HEK293T (cell line): ENCODE data around the gene ANKRD12.

Source experiments
- CTCF ChIA-PET: fragments of 350-600 bp; formaldehyde crosslinking; extraction: SDS; loops from one replicate; lab custom pipeline; 2021; ENCODE audit warnings: antibody characterized with exemption, inconsistent platforms; lab: Yijun Ruan, JAX
- POLR2A ChIA-PET: fragments of 350-600 bp; formaldehyde crosslinking; extraction: SDS; loops from one replicate; lab custom pipeline; 2020; ENCODE audit warnings: antibody characterized with exemption, inconsistent platforms; lab: Yijun Ruan, JAX
- DNase-seq: peaks from one replicate; pipeline ENCODE4 v3.0.0; 2012; ENCODE audit warnings: mixed read lengths; ENCODE audit errors: extremely low spot score
- ARNT ChIP-seq: fragments of 450-650 bp; IDR thresholded peaks from 2 replicates; pipeline ENCODE4 v1.6.1; 2017; ENCODE audit warnings: mild to moderate bottlenecking
- BHLHE40 ChIP-seq: fragments of 450-650 bp; IDR thresholded peaks from 2 replicates; pipeline ENCODE4 v1.6.1; 2016; ENCODE audit warnings: mild to moderate bottlenecking, moderate library complexity, borderline replicate concordance
- CTBP1 ChIP-seq: fragments of 450-650 bp; IDR thresholded peaks from 2 replicates; pipeline ENCODE4 v1.6.1; 2016; ENCODE audit warnings: borderline replicate concordance
- ELF4 ChIP-seq: fragments of 450-650 bp; IDR thresholded peaks from 2 replicates; pipeline ENCODE4 v1.6.1; 2017; ENCODE audit warnings: antibody characterized with exemption
- FOXA1 ChIP-seq: fragments of 450-650 bp; IDR thresholded peaks from 2 replicates; pipeline ENCODE4 v1.6.1; 2016; ENCODE audit warnings: mild to moderate bottlenecking
- FOXK2 ChIP-seq: fragments of 450-650 bp; IDR thresholded peaks from 2 replicates; pipeline ENCODE4 v1.6.1; 2016; ENCODE audit warnings: mild to moderate bottlenecking
- FOXM1 ChIP-seq: fragments of 450-650 bp; IDR thresholded peaks from 2 replicates; pipeline ENCODE4 v1.6.1; 2017; ENCODE audit warnings: mild to moderate bottlenecking, borderline replicate concordance
- HDGF ChIP-seq: fragments of 450-650 bp; IDR thresholded peaks from 2 replicates; pipeline ENCODE4 v1.6.1; 2017; ENCODE audit warnings: antibody characterized with exemption, borderline replicate concordance
- L3MBTL2 ChIP-seq: fragments of 450-650 bp; conservative IDR thresholded peaks from 2 replicates; pipeline ENCODE4 v1.6.1; 2016; ENCODE audit warnings: mild to moderate bottlenecking
- LEF1 ChIP-seq: fragments of 450-650 bp; IDR thresholded peaks from 2 replicates; pipeline ENCODE4 v1.6.1; 2017; ENCODE audit warnings: mild to moderate bottlenecking, borderline replicate concordance
- NFRKB ChIP-seq: fragments of 450-650 bp; IDR thresholded peaks from 2 replicates; pipeline ENCODE4 v1.6.1; 2016; ENCODE audit warnings: mild to moderate bottlenecking, moderate library complexity
- PKNOX1 ChIP-seq: fragments of 450-650 bp; IDR thresholded peaks from 2 replicates; pipeline ENCODE4 v1.6.1; 2016
- SP1 ChIP-seq: fragments of 450-650 bp; IDR thresholded peaks from 2 replicates; pipeline ENCODE4 v1.6.1; 2017
- SUZ12 ChIP-seq: fragments of 450-650 bp; IDR thresholded peaks from 2 replicates; pipeline ENCODE4 v1.6.1; 2016; ENCODE audit warnings: mild to moderate bottlenecking
- TARDBP ChIP-seq: fragments of 450-650 bp; IDR thresholded peaks from 2 replicates; pipeline ENCODE4 v1.6.1; 2016
- ZNF384 ChIP-seq: fragments of 450-650 bp; IDR thresholded peaks from 2 replicates; pipeline ENCODE4 v1.6.1; 2016

Gene ANKRD12

DNA sequence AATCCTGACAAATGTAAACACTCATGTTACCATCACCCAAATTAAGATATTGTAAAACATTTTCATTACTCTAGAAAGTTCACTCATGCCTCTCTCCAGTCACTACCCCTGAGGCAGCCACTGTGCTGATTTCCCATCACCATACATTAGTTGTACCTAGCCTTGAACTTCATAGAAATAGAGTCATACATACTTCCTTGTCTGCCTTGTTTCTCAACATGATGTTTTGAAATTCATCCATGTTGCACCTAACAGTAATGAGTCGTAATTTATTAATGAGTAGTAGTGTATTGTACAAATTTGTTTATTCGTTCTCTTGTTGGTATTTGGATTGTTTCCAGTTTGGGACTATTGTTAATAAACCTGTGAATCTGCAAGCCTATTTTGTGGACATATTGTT lies 149.0 kb downstream of the ANKRD12 start:
- CTCF ChIA-PET: no interaction called here
- TF ChIP-seq LEF1 (no peak), ZNF384 (no peak), FOXM1 (no peak), TARDBP (no peak), CTBP1 (no peak), FOXA1 (no peak), PKNOX1 (no peak), FOXK2 (no peak), ELF4 (no peak), SP1 (no peak), HDGF (no peak), L3MBTL2 (no peak), NFRKB (no peak)
- POLR2A ChIA-PET: no interaction called here
- no peak for DNase-seq

DNA sequence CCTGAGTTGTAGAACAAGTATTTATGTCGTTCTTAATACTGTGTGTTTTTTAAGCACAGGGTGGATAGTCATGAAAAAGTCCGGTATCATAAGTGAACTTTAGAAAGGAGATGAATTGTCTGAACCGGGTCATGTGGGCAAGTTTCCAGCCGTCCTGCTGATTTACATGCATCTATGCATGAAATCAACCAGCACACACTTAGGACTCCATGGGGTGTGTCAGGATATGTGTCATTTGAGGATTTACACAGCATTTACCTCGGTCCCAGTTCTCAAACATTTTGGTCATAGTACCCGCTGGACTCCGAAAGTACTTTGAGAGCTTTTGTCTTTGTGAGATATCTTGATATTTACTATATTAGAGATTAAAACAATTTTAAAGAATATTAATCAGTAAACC lies 150.5 kb downstream of the ANKRD12 start:
- peak; percentile 9 for DNase-seq
- CTCF ChIA-PET: interaction anchor here (0.6 kb wide), 1 partner anchor 111 kb away, joined by 3 read pairs; no protein-coding TSS in a partner anchor
- POLR2A ChIA-PET: no interaction called here
- no peak for TF ChIP-seq HDGF
- peak; percentile 66 for TF ChIP-seq PKNOX1
- TF ChIP-seq SUZ12: no peak
- TF ChIP-seq ARNT: no peak

GRCh38 chr18:9289698-9290097 lies 153.1 kb downstream of the ANKRD12 start:
- ChIA-PET POLR2A (no interaction called here), CTCF (no interaction called here)
- DNase-seq: no peak
- TF ChIP-seq ELF4: no peak
- TF ChIP-seq SP1: no peak
- no peak for TF ChIP-seq SUZ12
- no peak for TF ChIP-seq FOXK2
- TF ChIP-seq HDGF: no peak
- TF ChIP-seq NFRKB: no peak

DNA sequence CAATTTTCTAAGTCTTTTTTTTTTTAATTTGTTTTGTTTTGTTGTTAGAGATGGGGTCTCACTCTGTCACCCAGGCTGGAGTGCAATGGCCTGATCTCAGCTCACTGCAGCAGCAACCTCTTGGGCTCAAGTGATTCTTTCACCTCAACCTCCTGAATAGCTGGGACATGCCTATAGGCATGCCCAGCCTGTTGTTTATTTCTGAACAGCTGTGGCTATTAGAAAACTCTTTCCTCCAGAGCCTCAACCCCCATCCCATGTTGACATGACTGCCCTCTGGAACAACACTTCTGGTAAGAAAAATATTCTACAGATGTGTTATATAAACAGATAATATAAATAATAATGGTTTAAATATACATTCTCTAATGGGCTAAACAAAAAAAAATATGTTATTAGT lies 153.6 kb downstream of the ANKRD12 start:
- no peak for DNase-seq
- CTCF ChIA-PET: no interaction called here
- no peak for TF ChIP-seq FOXM1
- no peak for TF ChIP-seq SP1
- no peak for TF ChIP-seq SUZ12
- no peak for TF ChIP-seq ARNT
- TF ChIP-seq FOXK2: no peak
- TF ChIP-seq FOXA1: no peak
- no peak for TF ChIP-seq L3MBTL2
- no peak for TF ChIP-seq PKNOX1
- no peak for TF ChIP-seq BHLHE40
- no peak for TF ChIP-seq TARDBP
- no peak for TF ChIP-seq LEF1
- TF ChIP-seq ELF4: no peak
- TF ChIP-seq ZNF384: no peak
- TF ChIP-seq HDGF: no peak
- TF ChIP-seq CTBP1: no peak
- TF ChIP-seq NFRKB: no peak
- POLR2A ChIA-PET: no interaction called here

DNA sequence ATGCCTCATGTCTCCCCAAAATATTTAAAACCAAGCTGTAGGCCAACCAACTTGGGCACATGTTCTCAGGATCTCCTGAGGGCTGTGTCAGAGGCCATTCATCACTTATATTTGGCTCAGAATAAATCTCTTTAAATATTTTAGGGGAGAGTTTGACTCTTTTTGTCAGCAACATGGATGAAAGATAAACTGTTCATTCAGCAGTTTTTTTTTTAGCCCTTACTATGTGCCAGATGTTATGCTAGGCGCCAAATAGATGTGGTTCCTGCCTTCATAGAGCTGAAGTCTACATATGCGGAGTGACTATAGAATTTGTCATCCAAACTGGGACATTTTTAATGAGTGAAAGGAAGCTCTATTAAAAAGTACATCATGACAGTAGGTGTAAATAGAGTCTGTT lies 155.5 kb downstream of the ANKRD12 start:
- CTCF ChIA-PET: no interaction called here
- TF ChIP-seq NFRKB (no peak), FOXA1 (no peak), LEF1 (no peak), ARNT (no peak), FOXK2 (no peak), HDGF (no peak), BHLHE40 (no peak), SUZ12 (no peak), PKNOX1 (no peak), ZNF384 (no peak), L3MBTL2 (no peak), TARDBP (no peak), CTBP1 (no peak), SP1 (no peak), FOXM1 (no peak), ELF4 (no peak)
- POLR2A ChIA-PET: no interaction called here
- no peak for DNase-seq

DNA sequence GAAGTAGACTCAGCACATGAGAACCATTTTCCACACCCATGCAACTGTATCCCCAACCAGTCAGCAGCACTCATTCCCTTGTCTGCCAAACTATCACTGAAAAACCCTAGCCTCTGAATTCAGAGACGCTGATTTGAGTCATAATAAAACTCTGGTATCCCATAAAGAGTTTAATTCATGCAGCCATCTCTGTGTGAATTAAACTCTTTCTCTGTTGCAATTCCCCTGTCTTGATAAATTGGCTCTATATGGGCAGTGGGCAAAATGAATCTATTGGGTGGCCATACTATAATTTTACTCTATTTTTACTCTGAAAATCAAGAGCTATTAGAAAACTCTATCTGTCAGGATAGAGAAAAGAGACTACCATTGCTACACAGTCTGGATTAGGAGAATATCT lies 157.4 kb downstream of the ANKRD12 start:
- POLR2A ChIA-PET: no interaction called here

More for the DNA sequence above, 157.4 kb downstream of the ANKRD12 start:
- CTCF ChIA-PET: no interaction called here
- no peak for DNase-seq
- TF ChIP-seq HDGF: no peak
- no peak for TF ChIP-seq L3MBTL2
- TF ChIP-seq ZNF384: no peak
- no peak for TF ChIP-seq PKNOX1
- TF ChIP-seq FOXM1: no peak
- TF ChIP-seq SUZ12: no peak
- TF ChIP-seq TARDBP: no peak
- TF ChIP-seq NFRKB: no peak
- TF ChIP-seq SP1: no peak
- TF ChIP-seq ELF4: no peak
- no peak for TF ChIP-seq BHLHE40
- TF ChIP-seq LEF1: no peak
- TF ChIP-seq FOXA1: no peak
- TF ChIP-seq FOXK2: no peak
- TF ChIP-seq ARNT: no peak
- no peak for TF ChIP-seq CTBP1
